GM12875 (cell line): ENCODE measurements around the gene CDC42BPB.

Experiments
- H3K4me3 ChIP-seq: one replicate; pipeline ENCODE4 v1.5.1; 2011; ENCODE audit warnings: low read depth, low read length, control low read depth
- CTCF ChIP-seq: IDR thresholded peaks from 2 replicates; pipeline ENCODE4 v1.5.1; 2011; ENCODE audit warnings: low read depth, mild to moderate bottlenecking, control low read depth, inconsistent platforms, low read length, moderate library complexity, borderline replicate concordance; ENCODE audit not compliant: insufficient read depth

Gene CDC42BPB

GRCh38 chr14:102925646-102926045 is 131.7 kb downstream of the CDC42BPB start:
- TF ChIP-seq CTCF, result no peak
- no peak overlapping the region for H3K4me3 ChIP-seq

GRCh38 chr14:102924632-102925588 is 132.4 kb downstream of the CDC42BPB start:
- H3K4me3 ChIP-seq, result no peak overlapping the region
- no peak for TF ChIP-seq CTCF

GRCh38 chr14:102923925-102924486 is 133.3 kb downstream of the CDC42BPB start:
- no peak for TF ChIP-seq CTCF
- H3K4me3 ChIP-seq, result no peak overlapping the region

DNA sequence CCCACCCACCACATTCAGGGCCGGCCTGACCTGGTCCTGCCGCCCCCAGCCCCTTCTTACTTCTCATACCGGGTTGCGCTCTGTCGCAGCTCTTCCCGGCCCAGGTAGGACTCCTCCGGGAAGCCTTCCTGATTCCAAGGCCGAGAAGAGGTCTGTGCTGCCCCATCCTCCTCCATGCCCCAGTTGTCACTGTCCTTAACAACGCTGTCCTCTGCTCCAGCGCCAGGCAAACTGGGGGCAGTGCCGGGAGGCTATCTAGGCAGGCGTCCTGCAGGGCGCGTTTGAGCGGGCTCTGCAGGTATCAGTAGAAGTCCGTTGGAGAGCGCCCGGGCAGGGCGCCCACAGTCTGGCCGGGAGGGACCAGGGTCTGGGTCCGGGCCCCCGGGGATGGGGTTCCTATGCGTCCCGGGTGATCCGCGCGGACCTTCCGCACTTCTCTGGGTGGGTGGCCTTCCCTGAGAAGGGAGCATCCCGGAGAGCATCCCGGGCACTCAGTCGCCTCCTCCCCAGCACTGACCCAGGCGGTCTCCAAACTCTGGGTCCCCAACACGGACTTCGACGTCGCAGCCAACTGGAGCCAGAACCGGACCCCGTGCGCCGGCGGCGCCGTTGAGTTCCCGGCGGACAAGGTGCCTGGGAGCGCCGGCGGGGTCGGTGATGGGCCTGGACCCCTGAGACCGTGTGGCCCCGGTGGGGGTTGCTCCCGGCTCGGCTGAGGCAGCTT is 134.0 kb downstream of the CDC42BPB start:
- no peak for TF ChIP-seq CTCF

GRCh38 chr14:102922490-102923200 is 134.7 kb downstream of the CDC42BPB start, which contains the start of gene AMN:
Gene AMN, plus strand, starts transcription at chr14:102922663. Its CDS starts 26 bp downstream, at chr14:102922689.
- no peak for TF ChIP-seq CTCF
- peak within 1 kb of the TSS; percentile 21 for H3K4me3 ChIP-seq

More for the DNA sequence above, 134.0 kb downstream of the CDC42BPB start:
- H3K4me3 ChIP-seq, result peak overlapping the region; percentile 21

GRCh38 chr14:102920998-102921304 is 136.4 kb downstream of the CDC42BPB start:
- H3K4me3 ChIP-seq, result no peak overlapping the region
- TF ChIP-seq CTCF, result no peak
